AG20443 (cell line): ENCODE data around the gene CDK18.

Experiments used
- DNase-seq: peaks from one replicate; pipeline ENCODE4 v3.0.0; 2012; ENCODE audit warnings: low spot score, mixed read lengths

The CDK18 gene

GRCh38 chr1:205537386-205538018, 33.0 kb downstream of the CDK18 start:
- no peak for DNase-seq

- no peak for DNase-seq
These were observed 33.9 kb downstream of the CDK18 start for GRCh38 chr1:205538235-205538840.

GRCh38 chr1:205541161-205541886, 36.9 kb downstream of the CDK18 start:
- DNase-seq, result no peak

- no peak for DNase-seq
These were observed 37.9 kb downstream of the CDK18 start for GRCh38 chr1:205542367-205542766.

- peak; percentile 83 for DNase-seq
These were observed 39.2 kb downstream of the CDK18 start for GRCh38 chr1:205543351-205544301.

DNA sequence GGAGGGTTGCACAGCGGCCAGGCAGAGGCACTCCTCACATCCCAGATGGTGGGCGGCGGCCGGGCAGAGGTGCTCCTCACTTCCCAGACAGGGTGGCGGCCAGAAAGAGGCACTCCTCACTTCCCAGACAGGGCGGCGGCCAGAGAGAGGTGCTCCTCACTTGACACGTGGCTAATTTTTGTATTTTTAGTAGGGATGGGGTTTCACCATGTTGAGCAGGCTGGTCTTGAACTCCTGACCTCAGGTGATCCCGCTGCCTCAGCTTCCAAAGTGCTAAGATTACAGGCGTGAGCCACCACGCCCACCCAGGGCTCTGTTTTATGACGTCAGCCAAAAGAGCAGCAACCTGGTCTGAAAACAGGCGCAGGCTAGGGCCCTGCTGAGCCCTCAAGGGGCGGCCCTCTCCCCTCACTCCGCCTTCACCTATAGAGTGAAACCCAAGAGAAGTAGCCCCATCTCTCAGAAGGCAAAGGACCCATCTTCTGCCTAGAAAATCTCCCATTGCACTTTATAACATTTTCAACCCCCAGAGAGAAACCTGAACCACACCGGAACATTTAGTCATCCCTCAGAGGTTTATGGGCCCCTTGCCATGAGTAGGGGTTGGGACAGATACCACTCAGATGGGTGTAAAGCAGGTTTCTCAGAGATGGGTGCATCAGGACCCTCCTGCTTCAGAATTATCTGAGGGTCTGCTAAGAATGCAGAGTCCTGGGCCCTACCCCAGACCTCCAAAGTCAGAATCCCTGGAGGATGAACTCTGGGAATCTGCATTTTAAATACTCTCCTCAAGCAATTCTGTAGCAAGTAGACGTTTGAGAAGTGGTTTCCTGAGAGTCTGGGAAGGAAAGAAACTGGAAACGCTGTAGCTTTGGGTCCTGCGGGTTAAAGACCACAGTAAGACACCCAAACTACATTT, 40.8 kb downstream of the CDK18 start:
- DNase-seq, result no peak

DNA sequence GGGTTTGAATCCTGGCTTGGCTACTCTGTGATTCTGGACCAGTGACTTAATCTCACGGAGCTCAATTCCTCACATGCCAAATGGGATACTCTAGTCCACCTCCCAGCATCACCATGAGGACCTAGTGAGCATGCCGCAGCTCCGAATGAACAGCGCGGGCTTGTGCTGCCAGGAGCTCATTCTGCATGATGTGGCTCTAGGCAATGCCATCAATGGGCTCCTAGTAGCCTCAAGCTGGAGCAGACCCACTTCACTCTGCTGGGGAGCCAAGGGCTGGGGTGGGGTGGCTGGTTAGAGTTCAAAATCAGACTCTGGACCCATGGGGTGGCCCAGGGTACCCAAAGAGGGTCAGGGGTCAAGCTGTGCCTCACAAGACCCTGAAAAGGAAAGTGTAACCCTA, 41.5 kb downstream of the CDK18 start:
- DNase-seq, result no peak

DNA sequence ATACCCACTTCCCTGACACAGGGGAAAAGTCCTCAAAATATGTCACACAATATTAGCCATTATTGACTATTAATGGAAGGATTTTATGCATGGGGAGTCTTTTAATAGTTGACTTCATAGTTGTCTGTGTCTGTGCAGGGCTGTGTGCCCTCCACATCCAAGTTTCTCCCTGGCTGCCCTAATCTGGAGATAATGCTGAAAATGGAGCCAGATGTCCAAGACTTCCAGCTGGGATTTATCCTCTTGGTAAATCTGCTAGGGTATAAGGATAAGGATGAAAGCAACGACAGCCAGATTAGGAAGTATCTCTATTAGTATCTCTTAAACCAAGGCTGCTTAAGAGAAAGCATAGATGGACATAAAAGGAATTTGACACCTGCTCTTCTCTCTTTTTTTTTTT, 42.1 kb downstream of the CDK18 start:
- no peak for DNase-seq

GRCh38 chr1:205547936-205548827, 43.7 kb downstream of the CDK18 start:
- DNase-seq, result no peak

GRCh38 chr1:205554026-205554811, 49.8 kb downstream of the CDK18 start:
- DNase-seq, result no peak

DNA sequence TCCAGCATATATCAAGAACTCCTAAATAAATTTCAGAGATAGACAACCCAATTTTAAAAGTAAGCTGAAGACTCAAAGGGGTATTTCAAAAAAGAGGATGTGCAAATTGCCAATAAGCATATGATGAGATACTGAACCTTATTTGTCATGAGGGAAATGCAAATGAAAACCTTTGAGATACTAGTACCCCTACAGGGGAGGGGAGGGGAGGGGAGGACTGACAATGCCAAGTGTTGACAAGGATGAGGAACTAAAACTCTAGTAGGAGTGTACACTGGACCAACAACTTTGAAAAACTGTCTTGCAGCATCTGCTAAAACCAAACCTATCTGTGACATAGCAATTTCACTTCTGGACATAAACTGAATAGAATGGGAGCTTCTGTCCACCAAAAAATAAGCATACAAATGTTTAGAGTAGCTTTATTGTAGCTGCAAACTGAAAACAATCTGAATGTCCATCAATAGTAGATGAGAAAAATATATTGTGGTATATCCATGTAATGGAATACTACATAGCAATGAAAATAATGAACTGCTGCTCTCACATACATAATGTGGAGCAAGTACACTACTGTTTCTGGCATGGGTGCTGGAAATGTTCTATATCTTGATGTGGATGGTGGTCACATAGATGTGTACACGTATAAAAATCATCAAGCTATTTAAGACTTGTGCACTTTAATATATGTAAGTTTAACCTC, 57.2 kb downstream of the CDK18 start:
- no peak for DNase-seq

GRCh38 chr1:205563927-205564441, 59.5 kb downstream of the CDK18 start:
- no peak for DNase-seq

DNA sequence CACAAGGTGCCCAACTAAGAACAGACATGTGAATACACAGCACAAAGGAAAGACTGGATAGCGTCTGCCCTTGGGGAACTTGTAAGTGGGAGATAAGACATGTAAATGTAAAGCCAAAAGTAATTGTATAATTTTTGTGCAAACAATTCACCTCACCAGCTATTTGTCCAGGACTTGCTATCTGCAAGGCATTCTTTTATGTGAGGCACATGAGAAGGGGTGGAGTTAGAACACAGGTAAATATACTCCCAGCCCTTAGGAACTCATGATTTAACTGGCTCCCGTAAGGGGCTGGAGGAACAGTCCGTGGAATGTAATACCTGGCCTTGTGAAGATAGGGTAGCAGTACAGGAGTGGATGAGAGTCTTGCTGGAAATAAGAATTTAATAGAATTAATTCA, 61.3 kb downstream of the CDK18 start:
- DNase-seq, result no peak

DNA sequence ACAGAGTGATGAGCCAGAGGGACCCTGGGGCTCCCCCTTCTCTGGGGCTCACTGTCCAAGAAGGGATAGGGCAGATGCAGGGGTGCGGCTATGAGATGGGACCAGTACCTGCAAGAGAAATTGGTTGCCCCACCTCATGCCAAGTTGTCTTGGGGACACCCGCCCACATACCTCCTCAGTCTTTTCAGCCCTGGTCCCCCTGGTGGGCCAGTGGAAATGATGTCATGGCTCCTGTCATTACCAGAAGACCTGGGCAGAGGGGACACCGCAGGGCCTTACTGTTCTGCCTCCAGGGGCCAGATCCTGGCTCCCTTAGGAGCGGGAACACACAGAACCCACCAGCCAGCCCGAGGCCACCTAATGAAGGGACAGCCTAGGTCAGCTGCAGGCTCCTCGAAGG, 63.2 kb downstream of the CDK18 start:
- no peak for DNase-seq

GRCh38 chr1:205568135-205568468, 63.6 kb downstream of the CDK18 start:
- no peak for DNase-seq

GRCh38 chr1:205568469-205569361, 64.2 kb downstream of the CDK18 start:
- peak; percentile 61 for DNase-seq

DNA sequence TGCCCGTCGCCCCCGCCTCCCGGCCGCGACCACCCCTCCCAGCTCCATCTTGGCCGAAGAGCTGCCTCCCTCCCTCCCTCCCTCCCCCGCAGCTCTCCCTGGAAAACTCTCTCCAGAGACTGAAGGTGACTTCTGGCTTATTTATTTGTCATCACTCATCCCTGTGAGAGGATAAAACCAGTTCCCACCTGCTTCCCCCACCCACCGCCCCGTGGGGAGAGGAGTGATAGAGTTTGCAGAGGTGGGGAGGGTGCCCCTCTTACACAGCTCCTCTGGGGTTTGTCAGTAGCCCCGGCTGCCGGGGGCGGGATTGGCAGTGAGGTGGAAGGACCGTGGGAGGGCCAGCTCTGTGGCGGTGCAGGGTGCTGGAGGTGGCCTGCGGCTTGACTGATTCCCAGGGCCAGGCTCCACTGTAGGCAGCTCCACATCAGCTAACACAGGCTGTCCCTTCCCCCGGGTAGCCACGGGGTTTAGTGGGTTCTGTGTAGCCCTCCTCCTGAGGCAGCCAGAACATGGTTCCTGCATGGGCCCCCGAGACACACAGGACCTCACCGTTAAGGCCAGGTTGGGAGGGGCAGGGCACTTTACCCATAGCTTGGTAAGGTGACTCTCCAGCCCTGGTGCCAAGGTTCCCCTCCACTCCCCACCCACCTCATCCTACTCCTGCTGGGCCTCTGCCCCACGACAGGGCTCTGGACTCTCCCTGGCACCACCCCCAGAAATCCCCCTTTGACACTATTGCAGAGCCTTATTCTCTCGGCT, 65.1 kb downstream of the CDK18 start:
- DNase-seq, result no peak
